Parathyroid adenoma (tissue), 2 donors: ENCODE data around the gene INTS3.
A peak's percentile ranks its signal among the peaks of the same experiment; 100 is the strongest.

Experiments
- H2AFZ ChIP-seq: fragments of 300-600 bp; sonication (generic); one replicate; pipeline ENCODE4 v1.7.0; 2017; ENCODE audit warnings: antibody characterized with exemption, mild to moderate bottlenecking
- H3K27ac ChIP-seq: fragments of 300-600 bp; sonication (generic); one replicate; pipeline ENCODE4 v1.7.0; 2017
- H3K27me3 ChIP-seq: fragments of 300-600 bp; sonication (generic); one replicate; pipeline ENCODE4 v1.7.0; 2017; ENCODE audit warnings: low read length; ENCODE audit not compliant: control insufficient read depth, insufficient read depth
- H3K36me3 ChIP-seq: fragments of 300-600 bp; sonication (generic); one replicate; pipeline ENCODE4 v1.7.0; 2017; ENCODE audit warnings: low read length; ENCODE audit not compliant: control insufficient read depth, insufficient read depth
- H3K4me1 ChIP-seq: fragments of 300-600 bp; sonication (generic); one replicate; pipeline ENCODE4 v1.7.0; 2017; ENCODE audit warnings: control low read depth
- H3K4me2 ChIP-seq: fragments of 300-600 bp; sonication (generic); one replicate; pipeline ENCODE4 v1.7.0; 2017; ENCODE audit warnings: low read length
- H3K4me3 ChIP-seq: fragments of 300-600 bp; sonication (generic); one replicate; pipeline ENCODE4 v1.7.0; 2017; ENCODE audit warnings: low read depth, low read length
- H3K79me2 ChIP-seq: fragments of 300-600 bp; sonication (generic); one replicate; pipeline ENCODE4 v1.7.0; 2017; ENCODE audit warnings: control low read depth
- H3K9ac ChIP-seq: fragments of 300-600 bp; sonication (generic); one replicate; pipeline ENCODE4 v1.7.0; 2017; ENCODE audit warnings: mild to moderate bottlenecking
- H3K9me3 ChIP-seq: fragments of 300-600 bp; sonication (generic); one replicate; pipeline ENCODE4 v1.7.0; 2017; ENCODE audit warnings: low read length; ENCODE audit not compliant: control insufficient read depth
- CTCF ChIP-seq: fragments of 300-600 bp; sonication (generic); IDR thresholded peaks from one replicate; pipeline ENCODE4 v1.7.0; 2017; ENCODE audit warnings: antibody characterized with exemption, mild to moderate bottlenecking
- donor health status: primary hyperparathyroidism.

INTS3 gene

GRCh38 chr1:153728305-153729066, 636 bp downstream of the INTS3 start:
- H3K79me2 ChIP-seq, result no peaks in the 10 kb centered on the region
- no peaks in the 10 kb centered on the region for H3K9me3 ChIP-seq
- H3K27me3 ChIP-seq, result no peaks in the 10 kb centered on the region
- peak overlapping the region; percentile 95 for H3K27ac ChIP-seq
- no peak overlapping the region for H3K9ac ChIP-seq
- no peaks in the 10 kb centered on the region for H3K36me3 ChIP-seq
- TF ChIP-seq CTCF, result no peak
- peak overlapping the region; percentile 83 for H2AFZ ChIP-seq
- H3K4me1 ChIP-seq, result peaks cover 3% of the 10 kb centered on the region
- H3K4me2 ChIP-seq, result peak overlapping the region; percentile 99
- H3K4me3 ChIP-seq, result peak overlapping the region; percentile 95

- peak overlapping the region; percentile 28 for H3K4me2 ChIP-seq
- H3K27ac ChIP-seq, result peak overlapping the region; percentile 11
- no peak overlapping the region for H3K9ac ChIP-seq
- H3K36me3 ChIP-seq, result no peaks in the 10 kb centered on the region
- H3K4me1 ChIP-seq, result peaks cover 3% of the 10 kb centered on the region
- H3K9me3 ChIP-seq, result no peaks in the 10 kb centered on the region
- no peak for TF ChIP-seq CTCF
- H3K27me3 ChIP-seq, result no peaks in the 10 kb centered on the region
- no peaks in the 10 kb centered on the region for H3K79me2 ChIP-seq
- H3K4me3 ChIP-seq, result no peak overlapping the region
- no peak overlapping the region for H2AFZ ChIP-seq
These were observed 2.7 kb downstream of the INTS3 start for GRCh38 chr1:153730468-153730988.

- H3K4me3 ChIP-seq, result no peak overlapping the region
- H3K4me2 ChIP-seq, result no peak overlapping the region
- peaks cover 2% of the 10 kb centered on the region for H3K4me1 ChIP-seq
- no peaks in the 10 kb centered on the region for H3K36me3 ChIP-seq
- no peak overlapping the region for H3K27ac ChIP-seq
- no peak overlapping the region for H3K9ac ChIP-seq
- H3K27me3 ChIP-seq, result no peaks in the 10 kb centered on the region
- no peak overlapping the region for H2AFZ ChIP-seq
- no peaks in the 10 kb centered on the region for H3K79me2 ChIP-seq
- H3K9me3 ChIP-seq, result no peaks in the 10 kb centered on the region
- TF ChIP-seq CTCF, result no peak
These were observed 6.1 kb downstream of the INTS3 start for GRCh38 chr1:153733970-153734369.

- H3K4me3 ChIP-seq, result no peak overlapping the region
- no peak for TF ChIP-seq CTCF
- no peak overlapping the region for H3K9ac ChIP-seq
- H3K27me3 ChIP-seq, result no peaks in the 10 kb centered on the region
- H3K9me3 ChIP-seq, result no peaks in the 10 kb centered on the region
- H3K4me1 ChIP-seq, result no peaks in the 10 kb centered on the region
- H2AFZ ChIP-seq, result no peak overlapping the region
- H3K36me3 ChIP-seq, result no peaks in the 10 kb centered on the region
- H3K27ac ChIP-seq, result no peak overlapping the region
- no peaks in the 10 kb centered on the region for H3K79me2 ChIP-seq
- H3K4me2 ChIP-seq, result no peak overlapping the region
These were observed 6.7 kb downstream of the INTS3 start for GRCh38 chr1:153734396-153735089.
